Smooth muscle cell of trachea (primary cell): ENCODE results near the gene PITPNM1. TPM values are rescaled to one million over a fixed set of nuclear protein-coding genes. Genes with fewer than 3 reads are reported as not detected.

Source experiments
- total RNA-seq: library from RNA; depleted of rRNA; stranded (reverse); fragments of >200 nt; gene quantifications from 2 replicates; pipeline ENCODE4 v1.2.1, GENCODE V29; 2014

The PITPNM1 gene
- total RNA-seq, result 19.2 and 23.0 TPM in 2 replicates

DNA sequence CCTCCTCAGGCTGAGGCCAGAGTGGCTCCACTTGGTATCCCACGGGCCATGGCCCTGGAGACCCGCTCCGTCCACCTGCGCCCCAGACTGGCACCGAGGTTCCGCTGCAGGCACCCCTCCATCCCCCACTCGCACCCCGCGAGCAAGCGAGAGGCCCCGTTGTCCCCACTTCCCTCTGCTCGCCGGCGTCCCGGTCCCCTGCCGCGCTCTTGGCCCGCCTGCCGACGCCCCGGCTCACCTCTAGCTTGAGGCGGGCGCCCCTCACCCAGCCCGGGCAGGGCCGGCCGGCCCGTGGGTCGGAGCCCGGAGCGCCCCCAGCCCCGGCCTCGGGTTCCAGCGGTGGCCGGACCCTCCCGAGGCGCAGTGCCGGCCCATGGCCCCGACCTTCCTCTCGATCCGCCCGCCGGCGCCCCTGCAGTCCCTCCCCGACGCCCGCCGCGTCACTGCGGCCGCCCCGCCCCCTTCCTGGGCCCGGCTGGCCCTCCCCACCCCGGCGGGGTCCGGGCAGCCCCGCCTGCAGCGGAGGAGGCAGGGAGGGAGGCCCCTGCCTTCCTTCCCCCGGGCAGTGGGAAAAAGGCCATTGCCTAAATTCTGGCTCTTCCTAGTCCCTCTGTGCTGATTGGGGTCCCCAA, at the start of gene PITPNM1:
Gene PITPNM1, minus strand, starts transcription at position 414 of the 632 bp plus-strand sequence. CDS start 1,183 bp downstream, outside the sequence.

DNA sequence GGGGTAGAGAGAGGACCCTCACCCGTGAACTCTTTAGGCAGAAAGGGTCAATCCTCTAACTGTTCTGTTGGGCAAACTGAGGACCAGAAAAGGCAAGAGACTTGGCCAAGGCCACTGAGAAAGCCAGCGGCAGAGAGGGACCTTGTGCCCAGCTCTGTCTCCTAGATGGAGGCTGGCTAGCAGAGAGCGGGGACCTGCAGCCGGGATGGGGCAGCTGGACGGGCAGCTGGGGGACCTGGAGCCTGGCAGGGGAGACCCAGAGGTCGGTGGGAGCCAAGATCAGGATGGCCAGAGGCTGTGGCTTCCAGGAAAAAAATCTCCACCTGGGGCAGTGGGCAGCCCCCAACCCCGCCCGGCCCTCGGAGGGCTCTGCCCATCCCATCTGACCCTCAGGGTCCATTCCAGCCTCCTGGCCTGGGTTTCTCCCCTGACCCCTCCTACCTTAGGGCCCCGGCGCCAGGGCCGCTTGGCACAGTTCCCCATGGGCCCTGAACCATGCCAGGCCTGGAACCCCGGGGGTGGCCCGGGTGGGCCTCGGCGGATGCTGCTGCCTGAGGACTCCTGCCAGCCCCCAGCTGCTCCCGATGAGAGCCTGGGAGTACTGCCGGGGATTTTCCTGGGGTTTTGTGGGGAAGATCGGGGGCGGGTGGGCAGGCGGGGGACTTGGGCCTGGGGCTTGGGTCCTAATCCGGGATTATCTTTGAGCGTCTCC, 17.8 kb upstream of the PITPNM1 start, which contains the start of gene CABP2:
Gene CABP2, minus strand, starts transcription at position 603 of the 712 bp plus-strand sequence. Its CDS starts 120 bp downstream, at position 483.

DNA sequence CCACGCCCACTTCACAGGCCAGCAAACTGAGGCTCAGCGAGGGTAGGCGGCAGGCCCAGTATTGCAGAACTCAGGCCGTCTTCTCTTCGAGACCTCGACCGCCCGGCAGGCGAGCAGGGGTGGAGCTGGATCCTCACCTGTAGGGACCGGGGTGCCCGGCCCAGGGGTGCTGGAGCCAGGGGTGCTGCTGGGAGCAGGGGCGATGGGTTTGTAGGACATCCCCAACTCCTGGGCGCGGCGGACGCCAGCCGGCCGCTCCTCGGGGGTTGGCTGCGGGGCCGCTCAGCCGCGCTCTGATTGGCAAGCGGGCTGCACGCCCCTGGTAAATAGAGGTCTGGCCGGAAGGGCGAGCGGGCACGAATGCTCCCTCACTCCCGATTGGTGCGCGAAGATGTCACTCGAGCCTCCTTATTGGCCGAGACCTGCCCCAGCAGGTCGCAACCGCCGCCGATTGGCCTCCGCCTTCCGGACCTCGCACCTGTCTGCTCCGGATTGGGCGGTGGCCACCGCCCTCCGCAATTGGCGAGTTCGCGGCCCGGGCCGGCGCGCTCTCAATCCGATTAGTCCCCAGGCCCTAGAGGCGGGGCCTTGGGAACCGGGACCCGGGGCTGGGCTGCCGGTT, 2.8 kb upstream of the PITPNM1 start, which contains the start of gene CDK2AP2:
Gene CDK2AP2, minus strand, starts transcription at position 299 of the 622 bp plus-strand sequence. Its CDS starts 80 bp downstream, at position 219.

DNA sequence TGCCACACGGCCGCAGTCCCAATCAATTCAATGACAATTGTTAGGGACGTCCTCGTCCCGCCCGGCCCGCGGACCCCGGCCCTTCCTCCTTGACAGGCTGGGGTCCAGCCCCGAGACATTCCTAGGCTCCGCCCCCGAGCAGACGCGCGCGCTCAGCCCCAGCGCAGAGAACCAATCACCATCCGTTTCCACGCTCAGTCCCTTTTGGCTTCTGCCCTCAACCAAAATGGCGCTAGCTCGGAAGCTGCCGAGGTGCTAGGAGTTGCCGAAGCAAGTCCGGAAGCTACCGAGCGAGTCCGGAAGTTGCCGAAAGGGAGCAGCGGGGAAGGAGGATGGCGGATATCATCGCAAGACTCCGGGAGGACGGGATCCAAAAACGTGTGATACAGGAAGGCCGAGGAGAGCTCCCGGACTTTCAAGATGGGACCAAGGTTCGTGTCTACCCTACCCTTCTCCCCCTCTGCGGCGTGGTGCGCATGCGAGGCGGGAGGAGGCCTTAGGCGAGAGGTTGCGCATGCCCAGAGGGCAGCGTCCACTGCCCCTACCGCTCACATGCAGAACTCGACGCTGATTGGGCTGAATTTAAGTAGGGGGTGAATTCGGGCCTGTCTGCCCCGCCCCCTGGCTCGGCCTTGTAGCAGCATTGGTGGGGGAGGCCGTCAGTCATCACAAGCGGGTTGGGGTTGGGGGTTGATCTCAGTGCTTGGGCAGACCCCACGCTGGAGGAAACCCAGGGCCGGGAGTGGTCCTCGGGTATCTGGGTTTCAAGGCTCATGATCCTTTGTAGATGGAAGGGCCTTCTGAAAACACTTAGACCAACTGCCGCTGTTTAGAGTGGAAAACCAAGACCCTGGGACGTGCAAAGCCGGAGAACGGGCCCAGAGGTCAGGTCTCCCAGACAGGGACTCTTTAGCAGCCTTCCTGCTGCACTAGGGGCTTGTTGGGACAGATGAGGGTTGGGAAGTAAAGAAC, 22.1 kb downstream of the PITPNM1 start, which contains the start of gene AIP:
Gene AIP, plus strand, starts transcription at position 200 of the 972 bp plus-strand sequence. Its CDS starts 133 bp downstream, at position 333.

DNA sequence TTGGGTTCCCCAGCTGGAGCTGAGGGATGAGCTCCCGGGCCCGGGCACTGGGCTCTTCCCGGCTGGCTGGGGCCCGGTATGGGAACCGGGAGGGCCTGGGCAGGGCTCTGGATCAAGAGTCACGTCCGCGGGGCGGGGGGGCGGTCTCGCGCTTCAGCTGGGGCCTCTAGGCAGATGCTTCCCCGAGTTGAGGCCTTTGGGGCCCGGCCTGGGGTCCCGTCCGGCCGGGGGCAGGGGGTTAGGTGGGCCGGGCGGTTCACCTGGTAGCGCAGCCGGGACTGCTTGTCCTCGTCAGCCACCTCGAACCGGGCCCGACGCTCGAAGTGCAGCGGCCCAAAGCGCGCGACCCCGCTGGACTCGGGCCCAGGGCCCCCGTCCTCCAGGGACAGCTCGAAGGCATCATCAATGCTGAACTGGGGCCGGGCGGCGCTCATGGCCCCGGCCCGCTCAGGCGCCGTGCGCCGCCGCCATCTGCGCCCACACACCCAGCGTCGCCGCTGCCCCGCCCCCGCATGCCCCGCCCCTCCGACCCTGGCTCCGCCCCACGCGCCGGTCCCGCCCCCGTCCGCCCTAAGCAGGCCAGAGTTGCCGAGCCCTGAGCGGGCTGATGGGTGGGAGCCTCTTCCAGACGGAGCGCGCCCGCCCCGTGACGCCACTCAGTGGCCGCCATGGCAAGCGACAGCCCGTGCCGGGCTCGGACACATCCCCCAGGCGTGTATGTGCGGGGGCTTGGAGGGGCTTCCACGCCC, 36.2 kb downstream of the PITPNM1 start, which contains the start of gene TMEM134:
Gene TMEM134, minus strand, starts transcription at position 493 of the 749 bp plus-strand sequence. Its CDS starts 59 bp downstream, at position 434.

DNA sequence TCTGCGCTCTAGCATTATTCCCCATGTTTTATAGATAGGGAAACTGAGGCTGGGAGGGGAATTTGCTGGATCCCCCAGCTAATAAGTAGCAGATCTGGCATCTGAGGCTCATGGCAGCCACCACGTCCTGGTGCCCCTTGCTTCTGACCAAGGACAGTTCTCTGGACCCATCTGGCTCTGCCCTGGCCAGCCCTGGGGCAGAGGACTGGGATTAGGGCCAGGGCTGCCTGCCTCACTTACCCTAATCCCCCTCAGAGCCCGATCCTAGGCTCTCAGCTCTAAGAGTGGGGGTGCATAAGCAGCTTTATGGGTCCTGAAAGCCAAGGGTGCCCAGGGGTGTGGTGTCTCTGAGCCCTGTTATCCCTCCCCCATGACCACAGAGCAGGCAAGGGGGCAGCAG, 50.1 kb downstream of the PITPNM1 start, which contains the start of gene CABP4:
Gene CABP4, plus strand, starts transcription at position 301 of the 400 bp plus-strand sequence. Its CDS starts 70 bp downstream, at position 371.

DNA sequence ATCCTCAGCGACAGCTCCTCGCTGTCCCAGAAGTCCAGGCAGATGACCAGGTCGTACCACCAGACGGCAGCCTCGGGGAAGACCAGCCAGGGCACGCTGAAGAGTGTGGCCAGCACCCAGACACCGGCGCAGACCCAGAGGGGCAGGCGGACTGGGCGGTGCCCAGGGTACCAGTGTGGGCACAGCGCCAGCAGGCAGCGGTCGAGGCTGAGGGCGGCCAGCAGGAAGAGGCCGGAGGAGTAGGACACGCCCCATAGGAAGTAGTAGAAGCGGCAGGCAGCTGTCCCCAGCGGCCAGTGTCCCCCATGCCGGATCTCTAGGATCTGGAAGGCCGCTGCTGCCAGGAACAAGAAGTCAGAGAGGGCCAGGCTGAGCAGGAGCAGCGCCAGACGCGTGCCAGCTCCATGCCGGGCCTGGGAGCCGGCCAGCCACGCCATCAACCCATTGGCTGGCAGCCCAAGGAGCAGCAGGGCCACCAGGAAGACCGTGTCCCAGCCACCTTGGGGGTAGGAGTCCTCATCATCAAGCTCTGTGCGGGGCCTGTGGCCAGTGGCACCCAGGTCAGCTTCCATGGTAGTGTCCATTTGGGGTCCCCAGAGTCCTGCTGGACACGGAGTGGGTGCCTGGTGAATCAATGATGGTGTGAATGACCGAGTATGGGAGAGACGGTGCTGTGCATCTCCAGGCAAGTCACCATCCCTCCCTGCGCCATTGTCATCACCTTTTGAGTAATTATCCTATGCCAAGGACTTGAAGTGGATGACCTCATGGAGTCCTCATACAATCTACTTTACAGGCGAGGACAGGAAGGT, 52.8 kb downstream of the PITPNM1 start, which contains the start of gene GPR152:
Gene GPR152, minus strand, starts transcription at position 589 of the 812 bp plus-strand sequence. Its CDS starts 5 bp downstream, at position 584.

Other genes starting within 250 kb of the PITPNM1 start
- 30.8 and 33.2 TPM in 2 replicates for gene GRK2, start 238.9 kb downstream of the PITPNM1 start, total RNA-seq
- 26.0 and 36.9 TPM in 2 replicates for gene ANKRD13D, start 216.1 kb downstream of the PITPNM1 start, total RNA-seq
- gene SSH3, start 201.8 kb downstream of the PITPNM1 start, total RNA-seq, result 24.4 and 30.8 TPM in 2 replicates
- 25.6 and 60.2 TPM in 2 replicates for gene POLD4, start 151.8 kb downstream of the PITPNM1 start, total RNA-seq
- 3.1 TPM in 2 replicates for gene CLCF1, start 131.8 kb downstream of the PITPNM1 start, total RNA-seq
- gene RAD9A, start 113.4 kb downstream of the PITPNM1 start, total RNA-seq, result 5.8 and 7.3 TPM in 2 replicates
- 128 and 198 TPM in 2 replicates for gene PPP1CA, start 103.5 kb downstream of the PITPNM1 start, total RNA-seq
- under 0.01 TPM in 1 of 2 replicates, not detected in the other for gene TBC1D10C, start 101.3 kb downstream of the PITPNM1 start, total RNA-seq
- gene CARNS1, start 89.7 kb downstream of the PITPNM1 start, total RNA-seq, result 0.15 and 0.66 TPM in 2 replicates
- 47.6 and 55.6 TPM in 2 replicates for gene RPS6KB2, start 76.9 kb downstream of the PITPNM1 start, total RNA-seq
- 0.50 and 1.3 TPM in 2 replicates for gene PTPRCAP, start 67.7 kb downstream of the PITPNM1 start, total RNA-seq
- gene CORO1B, start 61.9 kb downstream of the PITPNM1 start, total RNA-seq, result 134 and 212 TPM in 2 replicates
- gene GPR152, start 52.6 kb downstream of the PITPNM1 start, total RNA-seq, result 0.17 TPM in 1 of 2 replicates, not detected in the other
- gene CABP4, start 50.0 kb downstream of the PITPNM1 start, total RNA-seq, result not detected in 2 replicates
- 25.5 and 36.7 TPM in 2 replicates for gene TMEM134, start 36.1 kb downstream of the PITPNM1 start, total RNA-seq
- 78.4 and 93.5 TPM in 2 replicates for gene AIP, start 22.3 kb downstream of the PITPNM1 start, total RNA-seq
- gene CDK2AP2, start 2.8 kb upstream of the PITPNM1 start, total RNA-seq, result 14.8 and 15.2 TPM in 2 replicates
- gene CABP2, start 18.1 kb upstream of the PITPNM1 start, total RNA-seq, result not detected in 2 replicates
- gene GSTP1, start 78.4 kb upstream of the PITPNM1 start, total RNA-seq, result 842 and 851 TPM in 2 replicates
- 226 and 257 TPM in 2 replicates for gene NDUFV1, start 101.6 kb upstream of the PITPNM1 start, total RNA-seq
- 4.3 and 4.5 TPM in 2 replicates for gene NUDT8, start 124.6 kb upstream of the PITPNM1 start, total RNA-seq
- gene TBX10, start 134.4 kb upstream of the PITPNM1 start, total RNA-seq, result not detected in 2 replicates
- not detected in 2 replicates for gene ACY3, start 145.4 kb upstream of the PITPNM1 start, total RNA-seq
- 0.15 TPM in 1 of 2 replicates, not detected in the other for gene ALDH3B2, start 169.3 kb upstream of the PITPNM1 start, total RNA-seq